Suprapubic skin (tissue), 4 donors: ENCODE data around the gene P2RY8. TPM values are rescaled to one million over a fixed set of nuclear protein-coding genes. Genes with fewer than 3 reads are reported as not detected.

Experiments used
- DNase-seq, 2 donors: peaks; one replicate each; pipeline ENCODE4 v3.0.0-alpha.2; 2019; ENCODE audit warnings: low spot score in 2 of 2
- H3K27ac ChIP-seq: fragments of 200-600 bp; sonication (generic); one replicate; pipeline ENCODE4 v1.5.1; 2019
- H3K27me3 ChIP-seq: fragments of 200-600 bp; sonication (generic); one replicate; pipeline ENCODE4 v1.5.1; 2019
- H3K36me3 ChIP-seq: fragments of 200-600 bp; sonication (generic); one replicate; pipeline ENCODE4 v1.5.1; 2019
- H3K4me1 ChIP-seq: fragments of 200-600 bp; sonication (generic); one replicate; pipeline ENCODE4 v1.5.1; 2019
- H3K4me3 ChIP-seq: fragments of 200-600 bp; sonication (generic); one replicate; pipeline ENCODE4 v1.5.1; 2019; ENCODE audit warnings: mild to moderate bottlenecking
- H3K9me3 ChIP-seq: fragments of 200-600 bp; sonication (generic); one replicate; pipeline ENCODE4 v1.5.1; 2019
- EP300 ChIP-seq: sonication (generic); formaldehyde crosslinking; IDR thresholded peaks from one replicate; pipeline ENCODE4 v1.6.1; 2017; ENCODE audit warnings: antibody characterized with exemption
- POLR2A ChIP-seq, 2 donors: fragments of 450-650 bp; IDR thresholded peaks; one replicate each; pipeline ENCODE4 v1.6.1; 2017; ENCODE audit warnings: antibody characterized with exemption in 2 of 2, mild to moderate bottlenecking in 2 of 2, moderate library complexity in 2 of 2
- POLR2AphosphoS5 ChIP-seq, 3 donors: sonication (generic); formaldehyde crosslinking; IDR thresholded peaks; one replicate each; pipeline ENCODE4 v1.6.1; 2017; ENCODE audit warnings: antibody characterized with exemption in 3 of 3
- WGBS: methylation state at CpG from one replicate; pipeline ENCODE4 v1.1.5; 2018; 5-methylcytosine and 5-hydroxymethylcytosine counted together
- total RNA-seq, 4 donors: library from RNA; depleted of rRNA; stranded (reverse); fragments of >200 nt; gene quantifications; one replicate each; pipeline ENCODE4 v1.1.0, GENCODE V29; 2016
- TF ChIP-seq, protein P1 (sequence below), 2 donors: fragments of 200-600 bp in 1 of 2; fragments of 450-650 bp in 1 of 2; sonication (generic) in 1 of 2; IDR thresholded peaks; one replicate each; pipeline ENCODE4 v1.5.1; 2016 to 2019; ENCODE audit warnings: antibody characterized with exemption in 2 of 2, mild to moderate bottlenecking in 1 of 2, moderate library complexity in 1 of 2

P2RY8 gene, protein sequence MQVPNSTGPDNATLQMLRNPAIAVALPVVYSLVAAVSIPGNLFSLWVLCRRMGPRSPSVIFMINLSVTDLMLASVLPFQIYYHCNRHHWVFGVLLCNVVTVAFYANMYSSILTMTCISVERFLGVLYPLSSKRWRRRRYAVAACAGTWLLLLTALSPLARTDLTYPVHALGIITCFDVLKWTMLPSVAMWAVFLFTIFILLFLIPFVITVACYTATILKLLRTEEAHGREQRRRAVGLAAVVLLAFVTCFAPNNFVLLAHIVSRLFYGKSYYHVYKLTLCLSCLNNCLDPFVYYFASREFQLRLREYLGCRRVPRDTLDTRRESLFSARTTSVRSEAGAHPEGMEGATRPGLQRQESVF
- total RNA-seq: under 1 TPM in 1 of 4 donors, not detected in 3; 0.25 TPM

DNA sequence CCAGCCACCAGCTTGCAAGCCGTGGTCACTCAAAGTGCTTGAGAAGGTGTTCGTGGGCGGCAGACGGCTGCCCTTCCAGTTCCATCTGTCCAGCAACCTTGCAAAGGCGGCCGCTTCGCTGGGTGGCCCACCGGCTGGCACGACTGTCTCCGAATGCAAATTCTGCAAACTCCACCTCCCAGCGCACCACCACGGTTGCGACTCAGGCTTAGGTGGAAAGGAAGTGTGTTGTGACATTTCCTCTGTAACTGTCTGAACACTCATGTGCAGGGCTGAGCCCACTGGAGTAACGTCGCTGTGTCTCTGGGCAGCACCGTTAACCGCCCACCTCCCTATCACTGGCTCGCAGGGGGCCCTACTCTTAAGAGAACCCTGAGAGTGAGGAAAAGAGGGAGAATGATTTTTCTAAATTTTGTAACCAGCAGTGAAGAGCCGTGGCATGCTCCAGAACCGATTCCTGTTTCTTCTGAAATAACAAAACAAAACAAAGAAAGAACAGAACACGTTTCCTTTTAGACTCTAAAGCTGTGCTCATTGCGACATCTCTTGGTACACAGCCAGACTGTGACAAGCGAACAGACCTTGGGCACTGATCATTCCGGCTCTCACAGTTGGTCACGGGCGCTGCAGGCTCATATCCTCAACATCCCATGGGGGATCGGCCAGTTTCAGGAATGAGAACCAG is at the start of gene P2RY8:
TSS of gene P2RY8 (minus strand) at position 155 of the 685 bp plus-strand sequence. CDS start 70,627 bp downstream, outside the sequence.
- no peaks in the 10 kb centered on the region for H3K27me3 ChIP-seq
- H3K9me3 ChIP-seq: no peaks in the 10 kb centered on the region
- no peaks in the 10 kb centered on the region for H3K4me1 ChIP-seq
- WGBS: 59% methylated on average over 27 of the region's 27 CpGs
- no peak for TF ChIP-seq POLR2AphosphoS5 (IDR thresholded peaks at IDR 0.05)
- TF ChIP-seq, protein P1, sequence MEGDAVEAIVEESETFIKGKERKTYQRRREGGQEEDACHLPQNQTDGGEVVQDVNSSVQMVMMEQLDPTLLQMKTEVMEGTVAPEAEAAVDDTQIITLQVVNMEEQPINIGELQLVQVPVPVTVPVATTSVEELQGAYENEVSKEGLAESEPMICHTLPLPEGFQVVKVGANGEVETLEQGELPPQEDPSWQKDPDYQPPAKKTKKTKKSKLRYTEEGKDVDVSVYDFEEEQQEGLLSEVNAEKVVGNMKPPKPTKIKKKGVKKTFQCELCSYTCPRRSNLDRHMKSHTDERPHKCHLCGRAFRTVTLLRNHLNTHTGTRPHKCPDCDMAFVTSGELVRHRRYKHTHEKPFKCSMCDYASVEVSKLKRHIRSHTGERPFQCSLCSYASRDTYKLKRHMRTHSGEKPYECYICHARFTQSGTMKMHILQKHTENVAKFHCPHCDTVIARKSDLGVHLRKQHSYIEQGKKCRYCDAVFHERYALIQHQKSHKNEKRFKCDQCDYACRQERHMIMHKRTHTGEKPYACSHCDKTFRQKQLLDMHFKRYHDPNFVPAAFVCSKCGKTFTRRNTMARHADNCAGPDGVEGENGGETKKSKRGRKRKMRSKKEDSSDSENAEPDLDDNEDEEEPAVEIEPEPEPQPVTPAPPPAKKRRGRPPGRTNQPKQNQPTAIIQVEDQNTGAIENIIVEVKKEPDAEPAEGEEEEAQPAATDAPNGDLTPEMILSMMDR (IDR thresholded peaks at IDR 0.05): no peak
- H3K4me3 ChIP-seq: peak within 1 kb of the TSS; percentile 34
- no peaks in the 10 kb centered on the region for H3K36me3 ChIP-seq
- DNase-seq: peak; percentile 74 to 79
- H3K27ac ChIP-seq: no peak within 1 kb of the TSS

DNA sequence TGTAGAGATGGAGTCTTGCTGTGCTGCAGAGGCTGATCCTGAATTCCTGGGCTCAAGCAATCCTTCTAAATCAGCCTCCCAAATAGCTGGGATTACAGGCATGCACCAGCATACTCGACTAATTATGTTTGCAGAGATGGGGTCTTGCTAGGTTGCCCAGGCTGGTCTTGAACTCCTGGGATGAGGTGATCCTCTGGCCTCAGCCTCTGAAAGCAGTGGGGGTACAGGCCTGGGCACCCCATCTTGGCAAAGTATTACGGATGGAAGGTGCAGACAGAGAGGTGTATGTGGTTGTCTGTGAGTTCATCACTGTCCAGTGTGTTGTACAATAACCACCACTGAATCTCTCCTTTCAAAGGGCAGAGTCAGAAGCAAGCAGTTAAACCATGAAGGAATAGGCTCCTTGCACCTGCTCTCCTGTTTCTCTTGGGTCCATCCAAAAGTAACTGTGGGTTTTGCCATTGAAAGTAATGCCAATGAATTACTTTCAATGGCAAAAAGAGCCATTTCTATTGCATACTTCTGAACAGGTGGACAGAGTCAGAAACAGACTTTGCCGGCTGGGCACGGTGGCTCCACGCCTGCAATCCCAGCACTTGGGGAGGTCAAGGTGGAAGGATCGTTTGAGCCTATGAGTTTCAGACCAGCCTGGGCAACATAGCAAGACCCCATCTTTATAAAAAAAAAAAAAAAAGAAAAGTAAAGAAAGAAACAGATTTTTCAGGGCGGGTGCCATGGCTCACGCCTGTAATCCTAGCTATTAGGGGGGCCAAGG is 47.4 kb upstream of the P2RY8 start:
- no peaks in the 10 kb centered on the region for H3K27me3 ChIP-seq
- no peak overlapping the region for H3K4me3 ChIP-seq
- H3K36me3 ChIP-seq: no peaks in the 10 kb centered on the region
- H3K4me1 ChIP-seq: no peaks in the 10 kb centered on the region
- no peak for TF ChIP-seq POLR2A (IDR thresholded peaks at IDR 0.05)
- no peak for TF ChIP-seq EP300
- TF ChIP-seq, protein P1 (IDR thresholded peaks at IDR 0.05): no peak
- no peak for TF ChIP-seq POLR2AphosphoS5 (IDR thresholded peaks at IDR 0.05)
- WGBS: 94% methylated on average over 7 of the region's 8 CpGs
- no peaks in the 10 kb centered on the region for H3K9me3 ChIP-seq
- no peak overlapping the region for H3K27ac ChIP-seq
- no peak for DNase-seq

DNA sequence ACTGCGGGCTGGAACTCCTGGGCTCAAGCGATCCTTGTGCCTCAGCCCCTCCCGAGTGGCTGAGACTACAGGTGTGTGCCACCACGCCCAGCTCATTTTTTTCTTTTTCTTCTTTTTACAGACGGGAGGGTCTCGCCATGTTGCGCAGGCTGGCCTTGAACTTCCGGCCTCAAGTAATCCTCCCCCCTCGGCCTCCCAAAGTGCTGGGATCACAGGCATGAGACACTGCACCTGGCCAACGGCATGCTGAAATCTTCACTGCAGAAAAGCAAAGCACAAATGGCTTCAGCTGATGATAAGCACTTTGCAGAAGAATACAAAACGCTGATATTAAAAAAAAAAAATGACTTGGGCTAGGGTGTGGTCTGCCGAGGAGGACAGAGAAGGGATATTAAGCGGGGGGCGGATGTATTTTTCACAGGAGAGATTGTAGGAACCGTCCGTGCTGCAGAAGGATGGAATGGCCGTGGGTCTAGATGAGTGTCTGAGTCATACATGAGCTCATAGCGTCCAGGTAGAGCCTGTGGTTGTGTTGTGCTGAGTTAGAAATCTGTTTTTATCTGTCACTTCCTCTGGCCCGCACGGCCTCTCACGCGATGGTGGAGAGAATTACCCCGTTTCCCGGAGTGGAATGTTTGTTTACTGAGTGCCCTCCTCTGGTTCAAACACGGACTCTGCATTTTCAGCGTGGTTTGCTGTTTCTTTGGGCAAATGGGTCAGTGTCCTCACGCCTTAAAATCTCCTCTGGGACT is 45.9 kb upstream of the P2RY8 start:
- no peaks in the 10 kb centered on the region for H3K27me3 ChIP-seq
- H3K27ac ChIP-seq: no peak overlapping the region
- H3K9me3 ChIP-seq: no peaks in the 10 kb centered on the region
- no peak overlapping the region for H3K4me3 ChIP-seq
- 56% methylated on average over 26 of the region's 27 CpGs for WGBS
- H3K4me1 ChIP-seq: no peaks in the 10 kb centered on the region
- DNase-seq: no peak
- H3K36me3 ChIP-seq: no peaks in the 10 kb centered on the region
- TF ChIP-seq, protein P1 (IDR thresholded peaks at IDR 0.05): no peak
- TF ChIP-seq POLR2AphosphoS5 (IDR thresholded peaks at IDR 0.05): no peak
- TF ChIP-seq POLR2A (IDR thresholded peaks at IDR 0.05): no peak
- no peak for TF ChIP-seq EP300

DNA sequence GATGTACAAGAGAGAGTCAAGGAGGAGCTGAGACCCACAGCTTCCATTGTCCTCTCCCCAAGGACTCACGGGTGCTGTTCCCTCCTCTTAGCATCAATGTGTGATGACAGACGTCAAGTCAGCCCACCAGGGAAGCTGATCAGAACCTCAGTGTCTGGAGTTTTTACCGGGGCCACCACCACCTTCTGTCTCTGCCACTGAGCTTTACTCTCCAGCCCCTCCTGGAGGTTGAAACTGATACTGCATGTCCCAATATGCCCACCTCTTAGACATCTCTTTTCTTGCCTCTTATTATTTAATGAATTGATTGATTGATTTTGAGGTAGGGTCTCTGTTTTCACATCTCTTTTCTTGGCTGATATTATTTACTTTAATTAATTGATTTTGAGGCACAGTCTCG is 44.1 kb upstream of the P2RY8 start:
- no peaks in the 10 kb centered on the region for H3K9me3 ChIP-seq
- DNase-seq: no peak
- no peak overlapping the region for H3K27ac ChIP-seq
- no peaks in the 10 kb centered on the region for H3K27me3 ChIP-seq
- no peaks in the 10 kb centered on the region for H3K4me1 ChIP-seq
- H3K36me3 ChIP-seq: no peaks in the 10 kb centered on the region
- WGBS: 30% methylated on average over 4 of the region's 4 CpGs
- no peak overlapping the region for H3K4me3 ChIP-seq
- TF ChIP-seq POLR2AphosphoS5 (IDR thresholded peaks at IDR 0.05): no peak
- TF ChIP-seq, protein P1 (IDR thresholded peaks at IDR 0.05): peak; percentile 43 to 79
